ENCODE measurements around the gene FAM169A.

- TF ChIP-seq, protein P1, sequence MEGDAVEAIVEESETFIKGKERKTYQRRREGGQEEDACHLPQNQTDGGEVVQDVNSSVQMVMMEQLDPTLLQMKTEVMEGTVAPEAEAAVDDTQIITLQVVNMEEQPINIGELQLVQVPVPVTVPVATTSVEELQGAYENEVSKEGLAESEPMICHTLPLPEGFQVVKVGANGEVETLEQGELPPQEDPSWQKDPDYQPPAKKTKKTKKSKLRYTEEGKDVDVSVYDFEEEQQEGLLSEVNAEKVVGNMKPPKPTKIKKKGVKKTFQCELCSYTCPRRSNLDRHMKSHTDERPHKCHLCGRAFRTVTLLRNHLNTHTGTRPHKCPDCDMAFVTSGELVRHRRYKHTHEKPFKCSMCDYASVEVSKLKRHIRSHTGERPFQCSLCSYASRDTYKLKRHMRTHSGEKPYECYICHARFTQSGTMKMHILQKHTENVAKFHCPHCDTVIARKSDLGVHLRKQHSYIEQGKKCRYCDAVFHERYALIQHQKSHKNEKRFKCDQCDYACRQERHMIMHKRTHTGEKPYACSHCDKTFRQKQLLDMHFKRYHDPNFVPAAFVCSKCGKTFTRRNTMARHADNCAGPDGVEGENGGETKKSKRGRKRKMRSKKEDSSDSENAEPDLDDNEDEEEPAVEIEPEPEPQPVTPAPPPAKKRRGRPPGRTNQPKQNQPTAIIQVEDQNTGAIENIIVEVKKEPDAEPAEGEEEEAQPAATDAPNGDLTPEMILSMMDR (IDR thresholded peaks at IDR 0.05; ENCODE audit: insufficient read depth, low read depth, low read length) = no peak
- TF ChIP-seq EZH2 (IDR thresholded peaks at IDR 0.05; ENCODE audit: insufficient read depth, low read length) = no peak
Measured at GRCh38 chr5:74862221-74862620, 4.0 kb downstream of the FAM169A start.

All from astrocyte (in vitro differentiated cells and primary cell).